Activated T-cell treated with anti-CD3 and anti-CD28 coated beads for 24 hours (primary cell): ENCODE results near the gene PLOD3.
A peak's percentile ranks its signal among the peaks of the same experiment; 100 is the strongest.
"Not testable (repeated sequence)": the region's sequence is repeated elsewhere in the genome, so short reads cannot be mapped to it uniquely, and the experiment has no call there.

Source experiments
- DNase-seq: peaks from one replicate; pipeline ENCODE4 v3.0.0-alpha.2; 2020; ENCODE audit warnings: low read depth

The PLOD3 gene

GRCh38 chr7:101217388-101218235 lies at the start of gene PLOD3, which contains the start of gene ZNHIT1:
Gene PLOD3, minus strand, starts transcription at chr7:101217581. Its CDS starts 307 bp downstream, at chr7:101217274.
Gene ZNHIT1, plus strand, starts transcription at chr7:101218165. Its CDS starts 31 bp downstream, at chr7:101218196.
- peak; percentile 93 for DNase-seq

- no peak for DNase-seq
Observed at GRCh38 chr7:101265622-101266516, 48.5 kb upstream of the PLOD3 start.

GRCh38 chr7:101264102-101264706 lies 46.8 kb upstream of the PLOD3 start:
- not testable (repeated sequence) for DNase-seq

- no peak for DNase-seq
Observed at GRCh38 chr7:101258243-101258731, 40.9 kb upstream of the PLOD3 start.

GRCh38 chr7:101255796-101256195 lies 38.4 kb upstream of the PLOD3 start:
- no peak for DNase-seq

GRCh38 chr7:101253199-101253598 lies 35.8 kb upstream of the PLOD3 start:
- DNase-seq, result not testable (repeated sequence)

GRCh38 chr7:101251871-101252659 lies 34.7 kb upstream of the PLOD3 start:
- peak; percentile 98 for DNase-seq

- no peak for DNase-seq
Observed at GRCh38 chr7:101250324-101250723, 32.9 kb upstream of the PLOD3 start.

GRCh38 chr7:101248276-101248675 lies 30.9 kb upstream of the PLOD3 start:
- no peak for DNase-seq

- DNase-seq, result no peak
Observed at GRCh38 chr7:101245147-101245668, 27.8 kb upstream of the PLOD3 start.

- DNase-seq, result peak; percentile 91
Observed at GRCh38 chr7:101244375-101245146, 27.2 kb upstream of the PLOD3 start, which contains the start of gene FIS1. Gene FIS1, minus strand, starts transcription at chr7:101245081. Its CDS starts 77 bp downstream, at chr7:101245004.

- DNase-seq, result no peak
Observed at GRCh38 chr7:101243646-101244374, 26.4 kb upstream of the PLOD3 start.

- DNase-seq, result no peak
Observed at GRCh38 chr7:101241443-101242349, 24.3 kb upstream of the PLOD3 start.

- DNase-seq, result no peak
Observed at GRCh38 chr7:101241015-101241363, 23.6 kb upstream of the PLOD3 start.

GRCh38 chr7:101240226-101241014 lies 23.0 kb upstream of the PLOD3 start:
- DNase-seq, result no peak

- no peak for DNase-seq
Observed at GRCh38 chr7:101239951-101240220, 22.5 kb upstream of the PLOD3 start.

GRCh38 chr7:101239191-101239950 lies 22.0 kb upstream of the PLOD3 start:
- DNase-seq, result no peak
